Omental fat pad (tissue), 4 donors: ENCODE results near the gene BAZ2B. TPM values are rescaled to one million over a fixed set of nuclear protein-coding genes. Genes with fewer than 3 reads are reported as not detected.

Experiments
- ATAC-seq: fragments of 150-250 bp; one replicate; pipeline ENCODE4 v1.9.1; 2016; ENCODE audit warnings: mild to moderate bottlenecking, moderate library complexity; ENCODE audit not compliant: low FRiP score
- DNase-seq: peaks from one replicate; pipeline ENCODE4 v3.0.0-alpha.2; 2019; ENCODE audit warnings: low spot score
- total RNA-seq, 4 donors: library from RNA; depleted of rRNA; stranded (reverse); fragments of >200 nt; gene quantifications; one replicate each; pipeline ENCODE4 v1.1.0, GENCODE V29; 2016
- TF ChIP-seq, protein P1 (sequence below), 3 donors: fragments of 450-650 bp; IDR thresholded peaks; one replicate each; pipeline ENCODE4 v1.5.1; 2016 to 2017; ENCODE audit warnings: antibody characterized with exemption in 3 of 3, mild to moderate bottlenecking in 3 of 3, moderate library complexity in 2 of 3

BAZ2B gene
- total RNA-seq, 4 donors from 2014 or later, result 47.3 to 147 (median 88.9) TPM

DNA sequence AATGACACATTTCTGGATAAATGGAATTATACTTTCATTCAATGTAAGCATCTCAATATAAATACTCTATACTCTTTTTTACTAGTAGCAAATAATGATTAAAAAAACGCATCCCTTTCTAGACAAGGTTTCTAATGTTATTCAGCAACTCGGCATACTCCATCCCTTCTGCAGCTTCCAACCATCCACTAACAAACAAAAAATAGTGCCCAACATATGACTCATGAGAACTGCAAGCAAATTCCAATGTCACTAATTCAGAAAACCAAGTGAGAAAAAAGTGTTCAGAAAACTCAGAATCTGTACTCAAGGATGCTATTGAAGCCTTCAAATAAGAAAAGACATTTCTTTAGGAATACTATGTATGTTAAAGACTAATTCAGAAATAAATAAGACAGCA, 140.0 kb downstream of the BAZ2B start:
- DNase-seq (no peak), ATAC-seq (no peak)
- TF ChIP-seq, protein P1, sequence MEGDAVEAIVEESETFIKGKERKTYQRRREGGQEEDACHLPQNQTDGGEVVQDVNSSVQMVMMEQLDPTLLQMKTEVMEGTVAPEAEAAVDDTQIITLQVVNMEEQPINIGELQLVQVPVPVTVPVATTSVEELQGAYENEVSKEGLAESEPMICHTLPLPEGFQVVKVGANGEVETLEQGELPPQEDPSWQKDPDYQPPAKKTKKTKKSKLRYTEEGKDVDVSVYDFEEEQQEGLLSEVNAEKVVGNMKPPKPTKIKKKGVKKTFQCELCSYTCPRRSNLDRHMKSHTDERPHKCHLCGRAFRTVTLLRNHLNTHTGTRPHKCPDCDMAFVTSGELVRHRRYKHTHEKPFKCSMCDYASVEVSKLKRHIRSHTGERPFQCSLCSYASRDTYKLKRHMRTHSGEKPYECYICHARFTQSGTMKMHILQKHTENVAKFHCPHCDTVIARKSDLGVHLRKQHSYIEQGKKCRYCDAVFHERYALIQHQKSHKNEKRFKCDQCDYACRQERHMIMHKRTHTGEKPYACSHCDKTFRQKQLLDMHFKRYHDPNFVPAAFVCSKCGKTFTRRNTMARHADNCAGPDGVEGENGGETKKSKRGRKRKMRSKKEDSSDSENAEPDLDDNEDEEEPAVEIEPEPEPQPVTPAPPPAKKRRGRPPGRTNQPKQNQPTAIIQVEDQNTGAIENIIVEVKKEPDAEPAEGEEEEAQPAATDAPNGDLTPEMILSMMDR (IDR thresholded peaks at IDR 0.05), result no peak

DNA sequence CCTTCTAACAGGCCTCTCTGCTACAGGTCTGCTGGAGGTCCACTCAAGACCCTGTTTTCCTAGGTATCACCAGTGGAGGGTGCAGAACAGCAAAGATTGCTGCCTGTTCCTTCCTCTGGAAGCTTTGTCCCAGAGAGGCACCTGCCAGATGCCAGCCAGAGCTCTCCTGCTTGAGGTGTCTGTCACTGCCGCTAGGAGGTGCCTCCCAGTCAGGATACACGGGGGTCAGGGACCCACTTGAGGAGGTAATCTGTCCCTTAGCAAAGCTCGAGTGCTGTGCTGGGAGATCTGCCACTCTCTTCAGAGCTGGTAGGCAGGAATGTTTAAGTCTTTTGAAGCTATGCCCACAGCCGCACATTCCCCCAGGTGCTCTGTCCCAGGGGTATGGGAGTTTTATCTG, 140.6 kb downstream of the BAZ2B start:
- no peak for ATAC-seq
- no peak for DNase-seq
- TF ChIP-seq, protein P1 (IDR thresholded peaks at IDR 0.05), result no peak

DNA sequence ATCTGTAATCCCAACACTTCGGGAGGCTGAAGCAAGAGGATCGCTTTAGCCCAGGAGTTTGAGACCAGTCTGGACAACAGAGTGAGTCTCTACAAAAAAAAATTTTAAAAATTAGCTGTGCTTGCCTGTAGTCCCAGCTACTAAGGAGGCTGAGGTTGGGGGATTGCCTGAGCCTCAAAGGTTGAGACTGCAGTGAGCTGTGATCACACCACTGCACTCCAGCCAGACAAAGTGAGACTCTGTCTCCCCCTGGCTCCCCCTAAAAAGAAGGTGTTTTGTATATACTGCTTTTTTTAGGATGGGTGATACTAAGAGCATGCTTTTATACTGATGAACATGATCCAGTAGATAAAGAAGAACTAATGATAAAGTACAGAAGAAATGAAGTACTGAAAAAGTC, 145.0 kb downstream of the BAZ2B start:
- no peak for DNase-seq
- ATAC-seq, result no peak
- TF ChIP-seq, protein P1 (IDR thresholded peaks at IDR 0.05), result no peak

DNA sequence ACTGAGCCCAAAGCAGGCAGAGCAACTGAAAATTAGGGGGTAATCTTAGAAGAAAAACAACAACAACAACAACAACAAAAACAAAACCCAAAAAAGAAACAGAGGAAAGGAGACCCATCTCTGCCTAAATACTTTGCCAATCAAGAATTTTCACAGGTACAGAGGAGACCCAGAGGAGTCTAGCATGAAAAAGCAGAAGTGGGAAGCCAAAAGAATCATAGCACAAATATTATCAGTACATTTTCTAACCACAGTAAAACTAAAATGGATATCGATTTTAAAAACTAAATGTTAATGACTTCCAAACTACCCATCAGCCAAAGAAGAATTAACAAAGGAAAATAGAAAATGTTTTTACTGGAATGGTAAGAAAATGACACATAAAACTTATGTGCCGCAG, 148.1 kb downstream of the BAZ2B start:
- TF ChIP-seq, protein P1 (IDR thresholded peaks at IDR 0.05), result no peak
- DNase-seq (no peak), ATAC-seq (no peak)

DNA sequence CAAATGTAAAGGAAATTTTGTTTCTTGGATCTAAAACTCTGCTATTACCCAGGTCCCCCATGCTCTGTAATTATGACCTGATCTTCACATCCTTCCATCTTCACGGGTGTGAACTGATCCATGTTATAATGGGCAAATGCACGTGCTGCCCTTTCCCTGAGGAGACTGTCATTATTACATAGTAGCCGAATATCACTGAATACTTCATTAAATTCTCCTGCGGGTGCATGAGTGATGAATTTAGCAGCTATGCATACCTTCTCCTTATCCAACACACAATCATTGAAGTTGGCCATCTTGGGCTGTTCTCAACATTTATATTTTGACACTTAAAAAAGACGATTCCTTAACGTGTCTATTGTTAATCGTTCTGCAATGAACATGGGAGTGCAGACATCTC, 153.4 kb downstream of the BAZ2B start:
- ATAC-seq (no peak), DNase-seq (no peak)
- TF ChIP-seq, protein P1 (IDR thresholded peaks at IDR 0.05), result no peak

DNA sequence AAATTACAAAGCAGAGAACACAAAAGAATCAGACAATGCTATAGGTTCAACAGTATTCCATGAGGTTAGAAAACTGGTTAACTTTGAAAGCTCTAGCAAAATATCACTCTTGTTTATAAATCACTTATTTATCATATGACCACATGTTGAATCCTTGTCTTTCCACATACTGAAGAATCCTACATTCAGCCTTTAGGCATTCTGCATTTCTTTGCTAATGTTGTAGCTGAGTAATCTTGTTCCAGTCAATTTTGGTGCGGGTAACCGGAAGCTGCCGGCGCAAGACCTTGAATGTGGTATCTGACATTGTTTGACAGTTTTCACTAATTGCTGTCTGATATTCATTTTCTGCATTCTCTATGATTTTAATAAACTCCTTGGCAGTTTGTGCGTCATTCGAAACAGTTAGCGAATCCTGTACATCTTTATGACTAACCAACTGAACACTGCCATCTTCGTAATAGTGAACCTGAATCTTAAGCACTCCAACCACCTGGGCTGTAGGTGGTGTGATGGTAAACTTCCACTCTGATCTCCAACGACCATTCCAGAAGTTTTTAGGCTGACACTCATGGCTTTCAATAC, 154.1 kb downstream of the BAZ2B start:
- ATAC-seq, result no peak
- DNase-seq, result no peak
- TF ChIP-seq, protein P1 (IDR thresholded peaks at IDR 0.05), result no peak

DNA sequence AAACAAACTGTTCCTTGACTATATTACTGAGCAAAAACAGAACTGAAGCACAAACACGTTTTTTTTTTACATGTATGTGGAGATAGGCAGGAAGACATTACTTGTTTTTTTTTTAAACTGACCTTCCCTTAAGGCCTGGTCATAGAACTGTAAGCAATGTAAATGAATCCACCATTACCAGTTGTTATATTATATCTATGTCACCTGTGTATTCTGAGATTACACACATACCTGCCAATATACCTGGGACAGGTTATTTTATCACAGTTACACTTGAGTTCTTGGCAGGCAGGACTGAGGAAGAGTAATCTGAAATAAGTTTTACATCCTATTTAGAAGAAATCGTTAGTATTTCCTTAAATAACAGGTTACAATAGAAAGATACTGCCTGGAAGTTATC, 155.3 kb downstream of the BAZ2B start:
- ATAC-seq, result no peak
- no peak for DNase-seq
- TF ChIP-seq, protein P1 (IDR thresholded peaks at IDR 0.05), result no peak
